GM13976 (cell line): ENCODE data around the gene GRID1.

Experiments
- DNase-seq: peaks from one replicate; pipeline ENCODE4 v3.0.0; 2012; ENCODE audit warnings: low spot score
- CTCF ChIP-seq: IDR thresholded peaks from 2 replicates; pipeline ENCODE4 v1.5.1; 2012; ENCODE audit warnings: borderline replicate concordance, mild to moderate bottlenecking; ENCODE audit not compliant: insufficient read depth; ENCODE audit errors: extremely low read depth, missing control alignments, control extremely low read depth
- in situ Hi-C: fragments of 300-500 bp; cut with MboI; formaldehyde crosslinking; loops from one replicate; pipeline ENCODE4 v1.12.0; 2022; ENCODE audit warnings: low sequenced_read_pairs, mixed read lengths, inconsistent platforms; ENCODE audit not compliant: unreplicated experiment

Gene GRID1

GRCh38 chr10:85613391-85613790 is 753.2 kb downstream of the GRID1 start:
- TF ChIP-seq CTCF: no peak
- in situ Hi-C loops: no loop called here
- no peak for DNase-seq

GRCh38 chr10:85612833-85613232 is 753.8 kb downstream of the GRID1 start:
- DNase-seq: no peak
- in situ Hi-C loops: no loop called here
- TF ChIP-seq CTCF: no peak

- no peak for DNase-seq
- no peak for TF ChIP-seq CTCF
- in situ Hi-C loops: no loop called here
Observed at GRCh38 chr10:85612378-85612775, 754.2 kb downstream of the GRID1 start.

GRCh38 chr10:85611746-85612377 is 754.7 kb downstream of the GRID1 start:
- TF ChIP-seq CTCF: no peak
- in situ Hi-C loops: no loop called here
- no peak for DNase-seq

- DNase-seq: no peak
- no peak for TF ChIP-seq CTCF
- in situ Hi-C loops: no loop called here
Observed at GRCh38 chr10:85611093-85611740, 755.4 kb downstream of the GRID1 start.

- no peak for TF ChIP-seq CTCF
- no peak for DNase-seq
- in situ Hi-C loops: no loop called here
Observed at GRCh38 chr10:85610381-85611092, 756.1 kb downstream of the GRID1 start.
